Measurements from ENCODE around the gene ZIC2. TPM values are rescaled to one million over a fixed set of nuclear protein-coding genes. Genes with fewer than 3 reads are reported as not detected.

The ZIC2 gene
- total and polyA plus RNA-seq, 2 of the 4 experiments (the other 2 are of a cell fraction) = not detected

GRCh38 chr13:99980824-99981734, 505 bp upstream of the ZIC2 start (continued):
- no peak for TF ChIP-seq CTCF (conservative IDR thresholded peaks at IDR 0.05; ENCODE audit: low read depth, low read length)

All from IMR-90 (cell line).